GM12874 (cell line): ENCODE measurements around the gene RAB11FIP4.

ENCODE experiments used
- CTCF ChIP-seq: IDR thresholded peaks from 2 replicates; pipeline ENCODE4 v1.5.1; 2011; ENCODE audit warnings: low read depth, mild to moderate bottlenecking, control low read depth, low read length, moderate library complexity; ENCODE audit not compliant: insufficient read depth

The RAB11FIP4 gene

GRCh38 chr17:31415640-31416502 is 24.4 kb downstream of the RAB11FIP4 start:
- no peak for TF ChIP-seq CTCF

GRCh38 chr17:31416503-31416923 is 25.0 kb downstream of the RAB11FIP4 start:
- no peak for TF ChIP-seq CTCF

GRCh38 chr17:31417051-31417792 is 25.7 kb downstream of the RAB11FIP4 start:
- no peak for TF ChIP-seq CTCF

- no peak for TF ChIP-seq CTCF
Measured at GRCh38 chr17:31418773-31419350, 27.4 kb downstream of the RAB11FIP4 start.

- no peak for TF ChIP-seq CTCF
Measured at GRCh38 chr17:31422443-31422842, 31.0 kb downstream of the RAB11FIP4 start.

GRCh38 chr17:31424944-31425281 is 33.4 kb downstream of the RAB11FIP4 start:
- no peak for TF ChIP-seq CTCF
